ENCODE measurements around the gene WDR45B.
A peak's percentile ranks its signal among the peaks of the same experiment; 100 is the strongest.

The WDR45B gene

DNA sequence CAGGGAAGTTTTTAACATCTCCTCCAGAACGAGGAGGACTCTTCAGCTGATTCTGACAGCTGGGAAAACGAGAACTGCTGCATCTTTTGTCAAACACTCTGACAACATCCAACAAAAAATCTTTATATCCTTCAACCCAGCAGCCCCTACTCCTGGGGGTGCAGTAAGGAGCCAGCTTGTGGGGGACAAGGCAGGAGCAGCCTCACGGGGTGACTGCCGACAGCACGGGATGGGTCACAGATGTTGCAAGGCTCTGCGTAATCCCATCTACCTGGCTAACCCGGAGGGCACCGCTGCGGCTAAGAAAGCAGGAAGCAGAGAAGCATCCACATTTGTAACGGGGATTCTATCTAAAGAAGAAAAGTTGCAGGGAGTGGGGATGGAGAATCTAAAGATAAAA, 28.6 kb downstream of the WDR45B start:
- DNase-seq, result no peak

DNA sequence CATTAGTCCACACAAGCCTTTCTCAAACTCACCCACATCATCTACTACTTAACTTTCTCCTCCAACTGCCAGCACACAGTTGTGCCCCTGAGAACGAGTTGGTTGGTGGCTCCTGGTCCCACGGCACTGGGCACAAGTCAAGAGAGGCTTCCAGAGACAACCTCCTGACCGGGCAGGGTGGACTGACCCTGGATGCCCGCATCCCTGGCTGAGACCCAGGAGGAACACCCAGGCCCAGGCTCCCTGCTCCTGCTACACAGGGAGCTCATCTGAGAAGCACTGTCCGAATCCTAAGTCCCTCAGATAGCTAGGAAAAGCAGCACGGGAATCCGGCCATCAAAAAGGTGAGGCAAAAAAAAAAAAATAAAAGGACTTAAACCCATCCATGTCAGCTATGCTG, 29.0 kb downstream of the WDR45B start:
- DNase-seq, result no peak

DNA sequence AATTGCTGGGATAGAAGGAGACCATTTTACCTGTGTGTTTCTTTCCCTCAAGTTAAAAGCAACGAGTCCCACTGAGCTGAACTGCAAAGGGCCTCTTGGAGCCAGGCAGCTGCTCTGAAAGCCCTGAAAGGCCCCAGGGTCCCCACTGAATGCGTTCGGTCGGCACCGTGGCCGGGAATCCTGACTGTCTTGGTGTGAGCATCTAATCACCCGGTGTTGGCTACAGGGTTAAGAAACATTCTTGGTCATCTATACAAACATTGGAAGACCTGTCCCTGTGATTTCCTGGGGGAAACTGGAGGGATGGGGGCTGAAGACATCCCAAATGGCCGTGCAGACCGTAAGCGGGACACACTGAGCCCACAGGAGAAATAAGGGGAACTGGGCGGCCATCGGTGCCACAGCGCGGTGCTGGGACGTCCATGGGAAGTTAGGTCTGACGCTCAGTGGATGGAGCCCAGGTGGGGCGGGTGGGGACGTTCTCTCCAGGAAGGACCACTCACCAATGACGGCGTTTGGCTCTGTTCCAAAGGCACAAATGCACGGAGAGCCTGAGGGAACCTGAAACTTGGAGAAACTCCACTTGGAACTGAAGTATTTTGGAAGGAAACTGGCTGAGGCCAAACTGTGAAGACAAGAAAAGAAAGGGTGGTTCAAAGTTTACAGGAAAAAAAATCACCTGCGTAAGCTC, 32.1 kb downstream of the WDR45B start:
- DNase-seq, result no peak

DNA sequence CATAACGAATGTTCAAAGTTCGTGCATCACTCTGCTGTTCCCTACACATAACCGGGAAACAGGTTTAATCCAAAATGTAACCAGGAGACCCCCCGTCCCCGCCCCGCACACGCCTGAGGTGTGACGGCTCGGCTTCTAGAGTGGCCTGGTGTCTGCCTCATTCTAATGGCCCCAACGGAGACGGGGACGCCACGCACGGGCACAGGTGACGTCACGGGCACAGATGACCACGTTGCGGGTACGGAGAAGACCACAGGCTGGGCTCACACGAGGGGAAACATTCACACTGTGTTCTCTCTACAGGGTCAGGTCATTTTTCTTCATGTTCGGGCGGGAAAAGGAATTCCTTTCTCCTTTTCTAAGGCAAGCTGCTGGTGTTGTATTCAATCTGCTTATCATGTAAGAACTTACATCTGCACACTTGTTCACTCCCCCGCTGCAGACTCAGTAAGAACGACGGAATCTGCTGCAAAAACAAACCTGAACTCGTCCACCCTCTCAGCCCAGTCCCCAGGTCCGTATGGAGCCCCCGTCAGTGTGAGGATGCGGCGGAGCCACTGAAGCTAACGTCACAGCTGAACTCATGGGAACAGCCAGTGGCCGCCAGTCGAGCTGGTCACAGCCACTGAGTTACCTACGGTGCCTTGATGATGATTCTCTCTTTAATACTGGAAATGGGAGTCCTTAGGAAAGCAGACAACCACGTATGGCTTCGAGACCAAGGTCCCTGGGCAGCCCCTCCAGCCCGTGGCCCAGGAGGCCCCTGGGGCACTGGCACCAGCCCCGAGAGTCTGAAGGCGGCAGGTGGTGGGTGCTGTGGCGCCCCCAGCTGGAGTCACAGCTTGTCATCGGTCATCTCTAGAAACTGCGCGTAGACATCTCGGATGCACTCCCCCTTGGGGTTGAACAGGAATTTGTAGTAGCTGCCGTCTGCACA, 32.9 kb downstream of the WDR45B start:
- no peak for DNase-seq

DNA sequence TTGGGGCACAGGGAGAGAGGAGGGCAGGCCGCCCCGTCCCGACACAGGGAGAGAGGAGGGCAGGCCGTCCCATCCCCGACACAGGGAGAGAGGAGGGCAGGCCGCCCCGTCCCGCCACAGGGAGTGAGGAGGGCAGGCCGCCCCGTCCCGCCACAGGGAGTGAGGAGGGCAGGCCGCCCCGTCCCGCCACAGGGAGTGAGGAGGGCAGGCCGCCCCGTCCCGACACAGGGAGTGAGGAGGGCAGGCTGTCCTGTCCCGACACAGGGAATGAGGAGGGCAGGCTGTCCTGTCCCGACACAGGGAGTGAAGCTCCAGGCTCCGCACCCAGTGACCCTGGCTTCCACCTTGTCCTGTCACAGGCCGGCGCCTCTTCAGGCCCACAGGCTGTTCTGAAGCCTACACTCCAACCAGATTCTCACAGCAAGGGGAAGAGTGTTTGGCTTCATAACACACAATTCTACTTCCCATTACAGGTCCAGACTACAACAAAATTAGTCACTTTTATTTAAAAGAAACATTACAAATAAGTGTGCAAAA, 34.1 kb downstream of the WDR45B start:
- DNase-seq, result no peak

DNA sequence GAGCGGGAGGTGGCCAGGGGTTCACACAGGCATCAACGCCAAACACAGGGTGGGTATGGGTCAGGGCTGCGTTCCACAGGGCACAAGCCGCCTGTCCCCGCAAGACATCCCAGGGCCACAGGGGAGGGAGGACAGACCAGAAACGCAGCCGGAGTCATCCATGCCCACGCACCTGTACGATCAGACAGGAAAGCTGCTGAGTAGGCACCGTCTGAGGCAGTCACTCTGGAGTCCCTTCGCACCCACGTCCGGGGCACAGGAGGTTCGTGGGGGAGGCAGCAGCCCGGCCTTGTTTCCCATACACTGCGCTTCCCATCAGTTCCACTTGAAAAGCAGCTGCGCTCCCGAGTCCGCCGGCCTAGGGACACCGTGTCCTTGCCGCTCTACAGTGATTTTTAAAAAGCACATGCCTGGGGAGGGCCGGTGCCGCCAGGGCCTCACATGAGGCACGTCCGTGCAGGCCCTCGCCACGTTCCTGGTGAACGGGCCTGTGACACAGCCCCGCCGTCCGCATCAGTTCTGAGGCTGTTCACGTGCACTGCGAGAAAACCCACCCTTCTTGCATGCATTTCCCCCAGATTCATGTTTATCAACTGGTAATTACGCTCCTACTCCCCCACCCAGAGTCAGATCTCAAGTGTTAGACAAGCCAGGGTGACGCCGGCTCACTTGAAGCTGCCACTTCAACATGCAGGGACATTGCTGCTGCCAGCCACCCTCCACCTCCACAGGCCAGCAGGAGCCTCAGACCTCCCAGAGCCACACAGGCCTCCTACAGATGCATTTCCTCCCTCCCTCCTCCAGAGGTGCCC, 34.8 kb downstream of the WDR45B start:
- no peak for DNase-seq

DNA sequence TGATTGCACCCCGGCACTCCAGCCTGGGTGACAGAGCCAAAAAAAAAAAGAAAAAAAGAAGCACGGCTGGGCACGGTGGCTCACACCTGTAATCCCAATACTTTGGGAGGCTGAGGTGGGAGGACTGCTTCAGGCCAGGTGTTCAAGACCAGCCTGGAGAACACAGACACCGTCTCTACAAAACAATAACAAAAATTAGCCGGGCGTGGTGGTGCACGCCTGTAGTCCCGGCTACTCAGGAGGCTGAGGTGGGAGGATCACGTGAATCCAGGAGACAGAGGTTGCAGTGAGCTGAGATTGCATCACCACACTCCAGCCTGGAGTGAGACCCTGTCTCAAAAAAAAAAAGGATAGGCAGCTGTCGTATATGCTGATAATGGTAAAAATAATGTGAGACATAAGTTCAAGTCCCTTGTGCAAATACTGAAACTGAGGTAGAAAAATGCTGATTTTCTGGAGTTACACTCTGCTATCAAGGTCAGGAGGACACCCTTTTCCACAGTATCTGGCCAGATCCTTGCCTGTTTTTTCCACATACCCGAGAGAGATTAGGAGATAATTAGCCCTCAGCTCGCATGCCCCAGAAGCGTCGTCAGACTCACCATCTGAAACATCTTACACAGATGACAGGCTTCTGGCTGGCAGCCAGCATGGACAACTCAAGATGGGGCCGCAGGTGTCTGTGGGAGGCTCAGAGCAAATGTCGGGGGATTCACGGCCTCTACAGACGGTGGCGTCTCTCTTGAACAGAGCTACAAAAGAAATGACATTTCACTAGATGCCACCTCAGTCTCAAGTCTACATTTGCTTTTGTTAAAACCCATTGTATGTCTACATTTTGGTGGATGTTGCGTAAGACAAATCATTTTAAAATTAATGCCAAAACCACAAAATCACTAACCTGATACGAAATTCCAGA, 36.8 kb downstream of the WDR45B start:
- DNase-seq, result peak; percentile 78

DNA sequence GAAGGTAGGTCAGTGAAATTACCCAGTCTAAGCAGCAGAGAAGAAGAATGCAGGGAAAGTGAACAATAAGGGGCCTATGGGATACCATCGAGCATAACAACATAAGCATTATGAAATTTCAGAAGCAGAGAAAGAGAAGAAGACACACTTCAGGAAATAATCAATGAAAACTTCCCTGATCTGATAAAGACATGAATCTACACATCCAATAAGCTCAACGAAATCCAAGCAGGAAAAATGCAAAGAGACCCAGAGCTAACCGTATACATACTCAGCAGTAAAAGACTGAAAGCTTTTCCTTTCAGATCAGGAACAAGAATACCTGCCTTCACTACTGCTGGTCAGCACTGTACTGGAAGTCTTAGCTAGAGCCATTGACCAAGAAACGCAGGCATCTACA, 38.6 kb downstream of the WDR45B start:
- no peak for DNase-seq

DNA sequence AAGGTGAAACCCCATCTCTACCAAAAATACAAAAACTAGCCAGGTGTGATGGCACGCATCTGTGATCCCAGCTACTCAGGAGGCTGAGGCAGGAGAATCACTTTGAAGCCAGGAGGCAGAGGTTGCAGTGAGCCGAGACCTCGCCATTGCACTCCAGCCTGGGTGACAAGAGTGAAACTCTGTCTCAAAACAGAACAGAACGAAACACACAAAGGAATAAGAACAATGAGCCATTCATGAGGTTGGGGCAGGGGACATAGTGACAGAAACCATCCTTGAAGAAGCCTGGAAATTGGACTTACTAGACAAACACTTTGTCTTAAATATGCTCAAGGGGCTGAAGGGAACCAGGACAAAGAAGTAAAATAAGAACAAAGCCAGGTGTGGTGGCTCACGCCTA, 39.4 kb downstream of the WDR45B start:
- DNase-seq, result no peak

DNA sequence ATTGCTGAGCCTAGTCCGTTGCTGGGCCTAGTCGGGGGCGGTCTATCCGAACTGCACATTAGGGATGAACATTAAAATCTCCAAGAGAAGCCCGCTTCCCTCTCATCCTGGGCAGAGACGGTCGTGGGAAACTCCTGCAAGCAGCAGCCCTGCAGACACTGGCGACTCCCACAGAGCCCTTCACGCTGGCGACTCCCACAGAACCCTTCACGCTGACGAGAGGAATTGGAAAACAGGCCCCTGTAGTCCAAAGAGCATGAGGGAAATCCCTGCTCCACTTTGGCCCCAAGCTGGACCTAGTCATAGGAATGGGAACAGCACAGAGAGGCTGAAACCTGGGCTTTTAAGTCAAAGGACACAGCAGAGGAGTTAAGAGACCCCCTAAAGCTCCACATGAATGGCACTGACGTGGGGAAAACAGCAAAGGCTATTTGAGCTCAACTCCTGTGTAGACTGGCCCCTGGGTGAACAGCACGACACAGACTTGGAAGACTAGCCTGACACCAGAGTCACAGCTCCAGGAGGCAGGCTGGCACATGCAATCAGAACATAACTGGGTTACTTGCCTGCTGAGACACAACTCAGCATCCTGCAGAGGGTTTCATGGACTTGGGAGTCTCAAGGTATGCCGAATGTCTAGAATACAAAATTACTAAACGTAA, 42.2 kb downstream of the WDR45B start:
- no peak for DNase-seq

DNA sequence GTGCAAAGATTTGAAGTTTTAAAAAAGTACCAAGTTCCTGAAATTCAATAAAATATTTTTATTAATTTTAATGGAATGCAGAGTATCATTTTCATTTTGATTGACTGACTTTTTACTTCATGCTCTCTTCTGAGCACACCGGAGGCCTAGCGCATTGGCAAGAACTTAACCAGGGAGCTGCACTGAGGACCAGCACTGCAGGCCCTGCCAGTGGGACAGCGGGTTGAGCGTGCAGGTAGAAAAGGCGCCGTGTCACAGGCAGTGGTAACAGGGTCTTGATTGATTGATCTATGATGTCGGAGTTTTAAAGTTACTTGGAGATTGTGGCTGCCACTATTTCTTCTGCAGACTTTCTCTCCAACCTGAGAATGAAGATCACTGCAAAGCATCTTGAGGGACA, 43.7 kb downstream of the WDR45B start:
- no peak for DNase-seq

DNA sequence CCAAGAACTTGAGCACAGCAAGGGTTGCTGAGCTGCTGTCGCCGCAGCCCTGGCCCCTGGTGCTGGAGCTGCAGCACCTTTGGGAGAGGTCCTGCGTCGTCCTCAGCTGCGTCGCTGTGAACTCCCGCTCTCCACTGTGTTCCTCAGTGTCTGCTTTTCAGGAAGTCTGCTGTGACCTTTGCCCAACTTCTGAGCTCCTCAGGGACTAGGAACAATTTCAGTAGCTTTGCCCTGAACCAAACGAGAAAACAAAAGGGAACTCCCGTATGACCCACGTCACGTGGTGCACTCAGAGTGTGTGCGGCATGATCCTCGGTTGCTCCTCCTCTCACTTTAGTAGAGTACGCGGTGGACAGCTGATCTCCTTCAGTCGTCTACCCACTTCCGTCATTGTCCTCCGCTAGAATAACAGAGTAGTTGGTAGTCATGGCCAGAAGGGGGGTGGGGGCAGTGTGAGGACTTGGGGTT, 44.2 kb downstream of the WDR45B start:
- DNase-seq, result no peak

DNA sequence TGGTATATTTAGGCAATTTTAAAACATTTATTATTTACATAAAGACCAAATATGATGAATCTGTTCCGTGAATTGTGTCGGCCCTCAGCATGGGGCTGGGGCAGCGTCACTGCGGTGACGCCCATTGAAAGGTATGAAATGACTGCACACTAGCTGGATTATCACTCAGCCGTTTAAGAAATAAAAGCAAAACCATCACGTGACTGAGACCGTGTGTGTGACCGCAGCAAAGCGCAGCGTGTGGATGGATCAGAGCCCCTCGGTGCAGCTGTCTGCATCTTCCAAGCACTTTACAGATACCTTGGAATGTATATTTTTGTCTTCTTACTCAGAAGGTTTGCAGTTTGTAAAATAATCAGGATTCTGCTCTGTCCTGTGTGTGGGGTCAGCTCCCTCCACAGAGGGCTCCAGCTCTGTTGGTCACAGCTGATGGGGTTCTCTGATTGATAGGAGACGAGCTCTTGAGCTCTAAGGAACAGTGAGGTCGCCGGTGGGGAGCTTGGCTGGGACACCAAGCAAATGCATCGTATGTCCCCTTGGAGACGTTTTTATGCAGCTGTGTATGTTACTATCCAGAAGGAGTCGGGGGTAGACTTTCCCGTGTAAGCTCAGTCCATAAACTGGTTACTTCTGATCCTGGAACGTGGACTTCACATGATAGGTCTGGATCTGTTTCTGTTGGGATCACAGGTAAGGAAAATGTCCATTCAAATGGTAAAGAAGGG, 45.1 kb downstream of the WDR45B start:
- DNase-seq, result no peak

DNA sequence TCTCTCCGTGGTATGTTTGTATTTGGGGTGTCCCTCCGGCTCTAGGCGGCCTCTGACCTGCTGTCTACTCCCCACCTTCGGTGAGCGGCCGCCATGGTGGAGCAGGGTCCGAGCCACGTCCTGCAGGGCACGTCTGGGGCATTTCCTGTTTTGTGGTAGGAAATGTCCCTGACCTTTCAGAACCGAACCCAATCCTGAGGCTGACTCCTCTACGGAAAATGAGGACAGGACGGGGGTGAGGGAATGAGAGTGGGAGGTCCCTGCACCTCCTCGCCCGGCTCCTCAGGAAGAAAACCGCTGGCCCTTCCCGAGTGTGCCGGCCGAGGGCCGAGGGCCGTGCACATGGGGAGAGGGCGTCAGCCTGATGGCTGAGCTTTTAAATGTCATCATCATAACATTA, 45.8 kb downstream of the WDR45B start:
- no peak for DNase-seq

DNA sequence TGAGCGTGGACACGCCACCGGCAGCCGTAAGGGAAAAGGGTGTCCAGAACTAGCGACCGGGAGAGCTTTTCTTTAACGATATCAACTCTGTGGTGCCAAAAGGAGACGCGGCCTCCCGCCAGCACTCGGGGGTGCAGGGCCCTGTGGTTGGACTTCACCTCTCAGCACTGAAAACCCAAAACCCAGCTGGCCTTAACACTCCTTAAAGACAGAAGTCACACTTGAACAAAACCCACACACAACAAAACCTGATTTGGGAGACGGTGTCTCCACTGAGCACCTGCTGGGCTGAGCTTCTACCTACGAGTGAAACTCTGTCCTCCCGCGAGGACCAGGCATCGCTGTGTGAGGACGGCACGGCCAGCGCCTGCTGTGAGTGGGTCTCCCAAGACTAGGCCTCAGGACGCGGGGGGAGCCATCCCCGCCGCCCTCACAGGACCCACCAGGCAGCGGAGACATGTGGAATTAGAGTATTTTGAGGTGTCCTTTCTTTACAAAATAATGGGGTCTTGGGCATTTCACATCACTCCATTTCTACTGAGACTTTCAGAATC, 46.7 kb downstream of the WDR45B start:
- DNase-seq, result no peak

DNA sequence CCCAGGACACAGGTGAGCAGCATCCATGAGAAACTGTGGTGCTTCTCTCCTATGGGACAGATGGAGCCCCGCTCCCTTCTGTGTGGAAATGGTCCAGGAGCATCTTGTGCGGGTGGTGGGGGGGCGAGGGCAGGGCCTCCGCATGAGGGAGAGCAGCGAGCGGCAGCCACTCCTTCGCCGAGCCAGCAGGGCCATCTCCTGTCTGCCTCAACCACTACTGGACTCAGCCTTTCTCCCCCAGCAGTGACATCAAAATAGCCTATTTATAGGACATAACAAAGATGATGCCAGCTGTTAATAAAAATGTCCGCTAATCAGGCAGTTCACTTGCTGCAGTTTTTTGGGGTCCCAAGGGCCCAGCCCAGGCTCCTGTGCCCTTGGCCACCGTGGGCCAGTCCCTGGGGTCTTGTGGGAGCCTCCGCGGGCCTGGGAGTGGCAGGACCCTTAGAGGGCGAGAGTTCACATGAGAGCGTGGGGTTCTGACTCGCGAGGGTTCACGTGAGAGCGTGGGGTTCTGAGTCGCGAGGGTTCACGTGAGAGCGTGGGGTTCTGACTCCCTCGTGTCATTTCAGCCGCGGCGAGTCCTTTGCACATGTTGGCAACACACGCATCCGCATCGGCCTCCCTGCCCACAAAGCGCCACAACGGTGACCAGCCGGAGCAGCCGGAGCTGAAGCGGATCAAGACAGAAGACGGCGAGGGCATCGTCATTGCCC, 47.4 kb downstream of the WDR45B start:
- DNase-seq, result no peak

DNA sequence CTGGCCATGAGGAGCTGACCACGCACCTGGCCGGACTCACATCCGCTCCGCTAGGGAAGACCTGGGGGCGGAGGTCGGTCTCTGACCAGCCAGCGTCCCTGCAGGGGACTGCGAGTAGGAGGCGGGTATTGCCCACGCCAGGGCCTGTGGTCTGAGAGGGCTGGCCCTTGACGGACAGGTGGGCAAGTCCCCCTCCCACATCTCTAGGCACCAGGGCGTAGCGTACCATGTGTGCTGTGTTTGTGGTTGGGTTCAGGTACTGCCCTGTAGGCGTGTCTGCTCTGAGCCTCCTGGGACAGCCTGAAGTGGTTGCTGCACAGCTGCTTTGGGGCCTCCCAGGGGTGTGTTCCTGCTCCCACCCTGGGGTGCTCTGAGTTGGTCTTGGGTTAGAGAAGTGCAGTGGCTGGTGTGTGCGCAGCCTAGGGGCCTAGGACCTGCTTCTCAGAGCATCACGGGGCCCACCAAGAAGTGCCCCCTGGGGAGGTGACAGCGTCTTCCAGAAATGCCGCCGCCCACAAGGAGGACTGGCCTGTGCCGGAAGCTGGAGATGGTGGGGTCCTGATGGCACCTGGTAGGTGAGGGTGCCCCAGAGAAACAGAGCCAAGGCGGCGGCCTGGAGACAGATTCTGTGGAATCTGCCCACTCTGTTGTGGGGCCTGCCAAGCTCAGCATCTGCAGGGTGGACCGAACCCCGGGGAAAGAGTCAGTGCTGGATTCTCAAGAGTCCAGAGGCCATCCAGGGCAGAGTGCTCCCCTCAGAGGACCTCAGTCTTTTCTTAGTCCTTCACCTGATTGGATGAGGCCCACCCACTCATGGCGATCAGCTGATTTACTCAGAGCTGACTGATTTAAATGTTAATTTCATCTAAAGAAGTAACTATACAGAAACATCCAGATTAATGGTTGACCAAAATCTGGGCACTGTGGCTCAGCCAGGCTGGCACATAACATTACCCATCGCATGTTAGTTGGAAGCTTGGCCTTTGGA, 48.3 kb downstream of the WDR45B start:
- DNase-seq, result no peak
